ACC112 (cell line): ENCODE data around the gene PAQR5.
A peak's percentile ranks its signal among the peaks of the same experiment; 100 is the strongest.
"Not testable (repeated sequence)": the region's sequence is repeated elsewhere in the genome, so short reads cannot be mapped to it uniquely, and the experiment has no call there.

Experiments used
- H2AFZ ChIP-seq: fragments of 200-600 bp; sonication (generic); one replicate; pipeline ENCODE4 v1.6.0; 2017; ENCODE audit warnings: antibody characterized with exemption, low read length; ENCODE audit not compliant: unreplicated experiment
- H3K27ac ChIP-seq: fragments of 200-600 bp; sonication (generic); 2 replicates; pipeline ENCODE4 v1.5.1; 2014; ENCODE audit warnings: low read depth, mild to moderate bottlenecking, antibody characterized with exemption, low read length, moderate library complexity
- H3K27me3 ChIP-seq: fragments of 200-600 bp; sonication (generic); 2 replicates; pipeline ENCODE4 v1.6.1; 2014; ENCODE audit warnings: mild to moderate bottlenecking, antibody characterized with exemption, low read length, moderate library complexity, mixed read lengths; ENCODE audit not compliant: insufficient read depth
- H3K36me3 ChIP-seq: fragments of 200-600 bp; sonication (generic); 2 replicates; pipeline ENCODE4 v1.6.1; 2016; ENCODE audit warnings: mild to moderate bottlenecking, antibody characterized with exemption, low read length, moderate library complexity, mixed read lengths; ENCODE audit not compliant: insufficient read depth
- H3K4me1 ChIP-seq: fragments of 200-600 bp; sonication (generic); one replicate; pipeline ENCODE4 v1.6.1; 2016; ENCODE audit warnings: low read length, mixed read lengths; ENCODE audit not compliant: insufficient read depth, unreplicated experiment, control insufficient read depth
- H3K4me3 ChIP-seq: fragments of 200-600 bp; sonication (generic); 2 replicates; pipeline ENCODE4 v1.5.1; 2014; ENCODE audit warnings: mild to moderate bottlenecking, low read depth, low read length
- H3K79me2 ChIP-seq: fragments of 200-600 bp; sonication (generic); one replicate; pipeline ENCODE4 v1.6.0; 2016; ENCODE audit warnings: low read length; ENCODE audit not compliant: control insufficient read depth, unreplicated experiment, insufficient read depth

PAQR5 gene

GRCh38 chr15:69380726-69381105 lies 82.0 kb downstream of the PAQR5 start:
- Histone ChIP-seq H3K27ac (no peak overlapping the region), H3K79me2 (no peaks in the 10 kb centered on the region), H2AFZ (no peak overlapping the region), H3K4me1 (no peaks in the 10 kb centered on the region), H3K27me3 (no peaks in the 10 kb centered on the region), H3K36me3 (no peaks in the 10 kb centered on the region), H3K4me3 (no peak overlapping the region)

GRCh38 chr15:69382176-69382575 lies 83.5 kb downstream of the PAQR5 start:
- H3K4me3 ChIP-seq, H3K79me2 ChIP-seq, H3K4me1 ChIP-seq: not testable (repeated sequence)

GRCh38 chr15:69384066-69384465 lies 85.4 kb downstream of the PAQR5 start:
- H3K4me1 ChIP-seq, H3K36me3 ChIP-seq, H3K79me2 ChIP-seq, H3K27ac ChIP-seq, H3K27me3 ChIP-seq, H2AFZ ChIP-seq, H3K4me3 ChIP-seq: not testable (repeated sequence)

More at GRCh38 chr15:69382176-69382575, 83.5 kb downstream of the PAQR5 start:
- not testable (repeated sequence) for H3K27ac ChIP-seq, H2AFZ ChIP-seq, H3K36me3 ChIP-seq, H3K27me3 ChIP-seq

GRCh38 chr15:69384626-69385598 lies 86.2 kb downstream of the PAQR5 start:
- Histone ChIP-seq H3K36me3 (no peaks in the 10 kb centered on the region), H3K79me2 (no peaks in the 10 kb centered on the region), H3K4me3 (no peak overlapping the region), H3K27me3 (no peaks in the 10 kb centered on the region), H3K4me1 (no peaks in the 10 kb centered on the region), H3K27ac (no peak overlapping the region), H2AFZ (no peak overlapping the region)

- H3K4me1 ChIP-seq, result peaks cover 6% of the 10 kb centered on the region
- no peaks in the 10 kb centered on the region for H3K79me2 ChIP-seq
- no peak overlapping the region for H3K27ac ChIP-seq
- no peaks in the 10 kb centered on the region for H3K36me3 ChIP-seq
- no peaks in the 10 kb centered on the region for H3K27me3 ChIP-seq
- H3K4me3 ChIP-seq, result no peak overlapping the region
- H2AFZ ChIP-seq, result no peak overlapping the region
Observed at GRCh38 chr15:69385831-69386230, 87.1 kb downstream of the PAQR5 start.

- Histone ChIP-seq H3K27me3 (no peaks in the 10 kb centered on the region), H2AFZ (no peak overlapping the region), H3K27ac (no peak overlapping the region), H3K79me2 (no peaks in the 10 kb centered on the region), H3K4me3 (no peak overlapping the region), H3K4me1 (peaks cover 8% of the 10 kb centered on the region), H3K36me3 (no peaks in the 10 kb centered on the region)
Observed at GRCh38 chr15:69386284-69386683, 87.6 kb downstream of the PAQR5 start.

GRCh38 chr15:69388260-69388705 lies 89.6 kb downstream of the PAQR5 start:
- Histone ChIP-seq H3K27me3 (no peaks in the 10 kb centered on the region), H3K4me1 (peaks cover 8% of the 10 kb centered on the region), H3K27ac (no peak overlapping the region), H3K36me3 (no peaks in the 10 kb centered on the region), H2AFZ (no peak overlapping the region), H3K4me3 (no peak overlapping the region), H3K79me2 (no peaks in the 10 kb centered on the region)

- Histone ChIP-seq H3K27me3 (no peaks in the 10 kb centered on the region), H2AFZ (no peak overlapping the region), H3K4me1 (peaks cover 17% of the 10 kb centered on the region), H3K36me3 (no peaks in the 10 kb centered on the region), H3K79me2 (no peaks in the 10 kb centered on the region), H3K4me3 (no peak overlapping the region), H3K27ac (no peak overlapping the region)
Observed at GRCh38 chr15:69389426-69389825, 90.7 kb downstream of the PAQR5 start.

GRCh38 chr15:69390575-69390974 lies 91.9 kb downstream of the PAQR5 start:
- Histone ChIP-seq H3K27me3 (no peaks in the 10 kb centered on the region), H3K36me3 (no peaks in the 10 kb centered on the region), H3K79me2 (no peaks in the 10 kb centered on the region), H2AFZ (no peak overlapping the region), H3K27ac (peak overlapping the region; percentile 29; the same call in 1 of the 2 replicates), H3K4me1 (peaks cover 21% of the 10 kb centered on the region), H3K4me3 (no peak overlapping the region)

- Histone ChIP-seq H3K4me1 (peaks cover 21% of the 10 kb centered on the region), H3K27me3 (no peaks in the 10 kb centered on the region), H3K27ac (peak overlapping the region; percentile 29; the same call in 1 of the 2 replicates), H3K79me2 (no peaks in the 10 kb centered on the region), H2AFZ (no peak overlapping the region), H3K36me3 (no peaks in the 10 kb centered on the region), H3K4me3 (no peak overlapping the region)
Observed at GRCh38 chr15:69391046-69391757, 92.5 kb downstream of the PAQR5 start.
